ENCODE measurements around the gene KBTBD4. TPM values are rescaled to one million over a fixed set of nuclear protein-coding genes. Genes with fewer than 3 reads are reported as not detected.
"Not testable (repeated sequence)": the region's sequence is repeated elsewhere in the genome, so short reads cannot be mapped to it uniquely, and the experiment has no call there.

Gene KBTBD4
- total RNA-seq, 2 donors from 2014 or later, result 26.9 to 27.3 TPM

- Mint-ChIP-seq H3K9me3 (no peaks in the 10 kb centered on the region), H3K4me3 (no peak overlapping the region), H3K36me3 (ENCODE audit: low read depth) (peaks cover 69% of the 10 kb centered on the region), H3K27me3 (no peaks in the 10 kb centered on the region), H3K27ac (no peak overlapping the region), H3K4me1 (peaks cover 6% of the 10 kb centered on the region)
- ATAC-seq (replicated peaks), result no peak
Observed at GRCh38 chr11:47583844-47584243, 5.1 kb upstream of the KBTBD4 start.

- H3K9me3 Mint-ChIP-seq, result no peaks in the 10 kb centered on the region
- peak overlapping the region; percentile 100 for H3K27ac Mint-ChIP-seq
Observed at GRCh38 chr11:47577460-47578041, 1.2 kb downstream of the KBTBD4 start.

GRCh38 chr11:47573321-47573720 lies 5.4 kb downstream of the KBTBD4 start:
- Mint-ChIP-seq H3K27ac (no peak overlapping the region), H3K36me3 (ENCODE audit: low read depth) (peaks cover 91% of the 10 kb centered on the region), H3K4me1 (peaks cover 9% of the 10 kb centered on the region), H3K9me3 (no peaks in the 10 kb centered on the region), H3K4me3 (no peak overlapping the region), H3K27me3 (no peaks in the 10 kb centered on the region)
- no peak for ATAC-seq (replicated peaks)

More at GRCh38 chr11:47577460-47578041, 1.2 kb downstream of the KBTBD4 start:
- peaks cover 100% of the 10 kb centered on the region for H3K36me3 Mint-ChIP-seq (ENCODE audit: low read depth)
- peak overlapping the region; percentile 100 for H3K4me3 Mint-ChIP-seq
- ATAC-seq (replicated peaks), result no peak
- H3K4me1 Mint-ChIP-seq, result peaks cover 15% of the 10 kb centered on the region
- no peaks in the 10 kb centered on the region for H3K27me3 Mint-ChIP-seq

- Mint-ChIP-seq H3K36me3 (ENCODE audit: low read depth) (peaks cover 86% of the 10 kb centered on the region), H3K27ac (no peak overlapping the region), H3K4me1 (peaks cover 7% of the 10 kb centered on the region), H3K4me3 (no peak overlapping the region), H3K9me3 (no peaks in the 10 kb centered on the region), H3K27me3 (no peaks in the 10 kb centered on the region)
- ATAC-seq (replicated peaks), result no peak
Observed at GRCh38 chr11:47572715-47573255, 6.0 kb downstream of the KBTBD4 start.

- Mint-ChIP-seq H3K4me3 (no peak overlapping the region), H3K27ac (no peak overlapping the region), H3K27me3 (no peaks in the 10 kb centered on the region), H3K4me1 (peaks cover 5% of the 10 kb centered on the region), H3K9me3 (no peaks in the 10 kb centered on the region), H3K36me3 (ENCODE audit: low read depth) (peaks cover 77% of the 10 kb centered on the region)
- no peak for ATAC-seq (replicated peaks)
Observed at GRCh38 chr11:47571895-47572294, 6.9 kb downstream of the KBTBD4 start.

- Mint-ChIP-seq H3K36me3 (ENCODE audit: low read depth) (peaks cover 71% of the 10 kb centered on the region), H3K27ac (no peak overlapping the region), H3K4me1 (peaks cover 5% of the 10 kb centered on the region), H3K4me3 (no peak overlapping the region), H3K27me3 (no peaks in the 10 kb centered on the region), H3K9me3 (no peaks in the 10 kb centered on the region)
- no peak for ATAC-seq (replicated peaks)
Observed at GRCh38 chr11:47571357-47571729, 7.4 kb downstream of the KBTBD4 start.

GRCh38 chr11:47570651-47571356 lies 8.0 kb downstream of the KBTBD4 start:
- no peaks in the 10 kb centered on the region for H3K9me3 Mint-ChIP-seq
- H3K27me3 Mint-ChIP-seq, result no peaks in the 10 kb centered on the region
- H3K4me1 Mint-ChIP-seq, result peaks cover 5% of the 10 kb centered on the region
- H3K36me3 Mint-ChIP-seq (ENCODE audit: low read depth), result peaks cover 66% of the 10 kb centered on the region
- ATAC-seq (replicated peaks), result no peak
- no peak overlapping the region for H3K27ac Mint-ChIP-seq
- H3K4me3 Mint-ChIP-seq, result no peak overlapping the region

GRCh38 chr11:47569646-47570045 lies 9.1 kb downstream of the KBTBD4 start:
- Mint-ChIP-seq H3K27ac (no peak overlapping the region), H3K27me3 (no peaks in the 10 kb centered on the region), H3K4me3 (no peak overlapping the region), H3K4me1 (peaks cover 5% of the 10 kb centered on the region), H3K36me3 (ENCODE audit: low read depth) (peaks cover 54% of the 10 kb centered on the region), H3K9me3 (no peaks in the 10 kb centered on the region)
- no peak for ATAC-seq (replicated peaks)

- Mint-ChIP-seq H3K27me3 (no peaks in the 10 kb centered on the region), H3K9me3 (no peaks in the 10 kb centered on the region), H3K4me3 (peak overlapping the region; percentile 83), H3K27ac (peak overlapping the region; percentile 82), H3K36me3 (ENCODE audit: low read depth) (peaks cover 20% of the 10 kb centered on the region), H3K4me1 (peaks cover 5% of the 10 kb centered on the region)
- ATAC-seq (replicated peaks), result peak; percentile 30
Observed at GRCh38 chr11:47566149-47566698, 12.5 kb downstream of the KBTBD4 start.

GRCh38 chr11:47565340-47566148 lies 13.2 kb downstream of the KBTBD4 start, which contains the start of gene PTPMT1:
Gene PTPMT1, plus strand, starts transcription at chr11:47565599. Its CDS starts 24 bp downstream, at chr11:47565623.
- Mint-ChIP-seq H3K36me3 (ENCODE audit: low read depth) (peaks cover 13% of the 10 kb centered on the region), H3K4me1 (peaks cover 5% of the 10 kb centered on the region), H3K27me3 (no peaks in the 10 kb centered on the region), H3K27ac (peak within 1 kb of the TSS; percentile 82), H3K4me3 (peak within 1 kb of the TSS; percentile 83), H3K9me3 (no peaks in the 10 kb centered on the region)
- ATAC-seq (replicated peaks), result peak; percentile 91

- ATAC-seq (replicated peaks), result no peak
- Mint-ChIP-seq H3K4me3 (peak overlapping the region; percentile 83), H3K4me1 (peaks cover 5% of the 10 kb centered on the region), H3K36me3 (ENCODE audit: low read depth) (peaks cover 7% of the 10 kb centered on the region), H3K27ac (peak overlapping the region; percentile 70), H3K9me3 (no peaks in the 10 kb centered on the region), H3K27me3 (no peaks in the 10 kb centered on the region)
Observed at GRCh38 chr11:47564933-47565339, 13.8 kb downstream of the KBTBD4 start.

GRCh38 chr11:47564366-47564765 lies 14.4 kb downstream of the KBTBD4 start:
- H3K36me3 Mint-ChIP-seq (ENCODE audit: low read depth); H3K27me3 Mint-ChIP-seq; H3K4me1 Mint-ChIP-seq; H3K9me3 Mint-ChIP-seq; ATAC-seq (replicated peaks): not testable (repeated sequence)
- H3K27ac Mint-ChIP-seq, result peak overlapping the region; percentile 70
- H3K4me3 Mint-ChIP-seq, result peak overlapping the region; percentile 83

GRCh38 chr11:47562393-47562792 lies 16.4 kb downstream of the KBTBD4 start:
- H3K4me3 Mint-ChIP-seq; H3K27me3 Mint-ChIP-seq; H3K9me3 Mint-ChIP-seq; H3K27ac Mint-ChIP-seq; H3K4me1 Mint-ChIP-seq; ATAC-seq (replicated peaks); H3K36me3 Mint-ChIP-seq (ENCODE audit: low read depth): not testable (repeated sequence)

GRCh38 chr11:47560426-47560825 lies 18.3 kb downstream of the KBTBD4 start:
- no peak overlapping the region for H3K27ac Mint-ChIP-seq
- H3K36me3 Mint-ChIP-seq (ENCODE audit: low read depth), result no peaks in the 10 kb centered on the region
- no peak overlapping the region for H3K4me3 Mint-ChIP-seq
- ATAC-seq (replicated peaks), result no peak
- no peaks in the 10 kb centered on the region for H3K27me3 Mint-ChIP-seq
- H3K4me1 Mint-ChIP-seq, result peaks cover 5% of the 10 kb centered on the region
- H3K9me3 Mint-ChIP-seq, result no peaks in the 10 kb centered on the region

All from activated T-helper 17 cell treated with anti-CD3 and anti-CD28 coated beads, Interleukin-2, amount 50 U/mL, for 72 hours (primary cell).